Omental fat pad (tissue), 4 donors: ENCODE measurements around the gene KDM2A. TPM values are rescaled to one million over a fixed set of nuclear protein-coding genes. Genes with fewer than 3 reads are reported as not detected.

ENCODE experiments used
- ATAC-seq: fragments of 150-250 bp; one replicate; pipeline ENCODE4 v1.9.1; 2016; ENCODE audit warnings: mild to moderate bottlenecking, moderate library complexity; ENCODE audit not compliant: low FRiP score
- DNase-seq: peaks from one replicate; pipeline ENCODE4 v3.0.0-alpha.2; 2019; ENCODE audit warnings: low spot score
- total RNA-seq, 4 donors: library from RNA; depleted of rRNA; stranded (reverse); fragments of >200 nt; gene quantifications; one replicate each; pipeline ENCODE4 v1.1.0, GENCODE V29; 2016
- TF ChIP-seq, protein P1 (sequence below), 3 donors: fragments of 450-650 bp; IDR thresholded peaks; one replicate each; pipeline ENCODE4 v1.5.1; 2016 to 2017; ENCODE audit warnings: antibody characterized with exemption in 3 of 3, mild to moderate bottlenecking in 3 of 3, moderate library complexity in 2 of 3

The KDM2A gene
- total RNA-seq, 4 donors from 2014 or later: 47.4 to 83.6 (median 56.6) TPM

DNA sequence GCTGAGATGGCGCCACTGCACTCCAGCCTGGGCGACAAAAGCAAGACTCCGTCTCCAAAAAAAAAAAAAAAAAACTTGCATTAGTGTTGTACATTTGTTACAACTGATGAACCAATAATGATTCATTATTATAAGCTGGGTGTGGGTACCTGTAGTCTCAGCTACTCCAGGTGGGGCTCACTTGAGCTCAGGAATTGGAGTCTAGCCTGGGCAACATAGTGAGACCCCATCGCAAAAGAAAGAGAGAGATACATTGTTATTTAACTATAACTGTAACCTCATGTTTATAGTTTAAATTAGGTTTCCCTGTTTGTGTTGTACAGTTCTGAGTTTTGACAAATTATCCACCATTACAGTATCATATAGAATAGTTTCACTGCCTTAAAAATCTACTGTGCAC is 38.6 kb downstream of the KDM2A start:
- ATAC-seq (no peak), DNase-seq (no peak)
- TF ChIP-seq, protein P1, sequence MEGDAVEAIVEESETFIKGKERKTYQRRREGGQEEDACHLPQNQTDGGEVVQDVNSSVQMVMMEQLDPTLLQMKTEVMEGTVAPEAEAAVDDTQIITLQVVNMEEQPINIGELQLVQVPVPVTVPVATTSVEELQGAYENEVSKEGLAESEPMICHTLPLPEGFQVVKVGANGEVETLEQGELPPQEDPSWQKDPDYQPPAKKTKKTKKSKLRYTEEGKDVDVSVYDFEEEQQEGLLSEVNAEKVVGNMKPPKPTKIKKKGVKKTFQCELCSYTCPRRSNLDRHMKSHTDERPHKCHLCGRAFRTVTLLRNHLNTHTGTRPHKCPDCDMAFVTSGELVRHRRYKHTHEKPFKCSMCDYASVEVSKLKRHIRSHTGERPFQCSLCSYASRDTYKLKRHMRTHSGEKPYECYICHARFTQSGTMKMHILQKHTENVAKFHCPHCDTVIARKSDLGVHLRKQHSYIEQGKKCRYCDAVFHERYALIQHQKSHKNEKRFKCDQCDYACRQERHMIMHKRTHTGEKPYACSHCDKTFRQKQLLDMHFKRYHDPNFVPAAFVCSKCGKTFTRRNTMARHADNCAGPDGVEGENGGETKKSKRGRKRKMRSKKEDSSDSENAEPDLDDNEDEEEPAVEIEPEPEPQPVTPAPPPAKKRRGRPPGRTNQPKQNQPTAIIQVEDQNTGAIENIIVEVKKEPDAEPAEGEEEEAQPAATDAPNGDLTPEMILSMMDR (IDR thresholded peaks at IDR 0.05): no peak

DNA sequence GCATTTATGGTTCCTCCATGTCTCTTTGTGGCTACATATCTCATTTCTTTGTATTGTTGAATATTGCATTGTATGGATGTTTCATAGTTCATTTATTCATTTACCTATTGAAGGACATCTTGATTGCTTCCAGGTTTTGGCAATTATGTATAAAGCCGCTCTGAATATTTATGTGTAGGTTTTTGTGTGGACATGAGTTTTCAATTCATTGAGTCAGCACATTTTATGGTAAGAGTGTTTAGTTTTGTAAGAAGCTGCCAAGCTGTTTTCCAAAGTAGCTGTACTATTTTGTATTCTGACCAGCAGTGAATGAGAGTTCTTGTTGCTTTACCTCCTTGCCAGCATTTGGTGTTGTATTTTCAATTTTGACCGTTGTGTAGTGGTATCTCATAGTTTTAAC is 39.2 kb downstream of the KDM2A start:
- ATAC-seq: no peak
- TF ChIP-seq, protein P1 (IDR thresholded peaks at IDR 0.05): no peak
- DNase-seq: no peak

DNA sequence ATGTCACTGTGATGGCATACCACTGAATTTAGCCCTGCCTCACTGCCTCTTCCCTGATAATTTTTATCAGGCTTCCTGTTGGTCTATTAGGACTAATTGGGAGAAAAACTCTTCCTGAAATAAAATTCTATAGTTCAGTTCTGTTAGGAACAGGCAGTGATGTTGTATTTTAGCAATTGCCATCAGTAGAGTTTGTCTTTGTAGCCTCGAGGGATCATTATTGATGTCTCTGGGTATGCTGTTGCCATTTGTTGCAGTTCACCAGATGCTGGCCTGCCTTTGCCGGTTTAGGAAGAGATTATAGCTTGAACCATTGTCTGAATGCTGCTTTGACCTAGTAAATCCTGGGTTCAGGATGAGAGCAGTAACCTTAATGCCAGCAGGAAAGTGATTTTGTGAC is 41.0 kb downstream of the KDM2A start:
- TF ChIP-seq, protein P1 (IDR thresholded peaks at IDR 0.05): no peak
- ATAC-seq (no peak), DNase-seq (no peak)

DNA sequence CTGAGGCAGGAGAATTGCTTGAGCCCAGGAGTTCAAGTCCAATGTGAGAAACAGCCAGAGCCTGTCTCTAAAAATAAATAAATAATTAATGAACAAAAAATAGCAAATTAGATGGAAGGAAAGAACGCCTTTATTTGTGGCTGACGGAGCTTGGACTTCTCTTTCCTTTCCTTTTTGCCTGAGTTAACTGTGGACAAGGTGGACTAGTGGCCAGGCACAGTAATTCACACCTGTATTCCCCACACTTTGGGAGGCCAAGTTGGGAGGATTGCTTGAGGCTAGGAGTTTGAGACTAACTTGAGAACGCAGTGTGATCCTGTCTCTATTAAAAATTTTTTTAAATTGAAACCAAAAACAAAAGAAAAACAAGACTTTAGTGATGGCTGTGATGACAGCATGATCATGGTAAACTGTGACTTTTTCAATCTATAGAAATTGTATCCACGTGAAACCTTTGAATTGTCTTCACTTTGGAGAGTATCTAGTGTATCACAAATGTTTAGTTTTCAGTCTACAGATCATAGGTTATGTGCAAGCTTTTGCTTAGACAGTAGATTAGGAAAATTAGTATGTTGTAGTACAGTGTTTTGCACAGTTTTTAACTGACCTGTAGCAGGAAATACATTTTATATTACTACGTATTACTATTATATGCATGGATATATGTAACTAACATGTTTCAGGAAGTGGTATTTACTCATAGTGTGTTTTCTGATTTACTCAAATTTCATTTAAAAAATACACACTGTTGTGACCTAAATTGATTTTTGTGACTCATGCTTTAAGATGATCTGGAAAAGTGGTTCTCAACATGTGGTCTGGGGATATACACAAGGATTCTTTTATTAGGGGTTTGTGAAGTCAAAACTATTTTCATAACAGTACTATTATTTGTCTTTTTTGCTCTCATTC is 42.1 kb downstream of the KDM2A start:
- DNase-seq (no peak), ATAC-seq (no peak)
- TF ChIP-seq, protein P1 (IDR thresholded peaks at IDR 0.05): no peak

DNA sequence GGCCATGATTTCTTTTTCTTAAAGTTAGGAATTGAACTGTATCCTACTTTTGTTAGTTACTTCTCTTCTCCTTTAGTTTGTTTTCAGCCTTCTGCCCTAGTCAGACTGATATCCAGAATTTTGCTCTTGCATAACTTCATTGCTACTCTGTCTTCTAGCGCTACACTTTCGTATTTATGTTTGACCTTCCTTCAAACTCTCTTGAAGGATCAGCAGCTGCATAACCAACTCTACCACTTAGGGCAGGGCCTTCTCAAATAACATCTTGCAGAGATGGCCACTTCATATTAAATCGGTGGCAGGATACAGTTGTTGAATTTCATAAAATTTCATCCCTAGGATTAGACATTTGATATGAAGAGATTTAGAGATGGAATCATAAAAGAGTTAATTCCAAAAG is 43.9 kb downstream of the KDM2A start:
- DNase-seq: no peak
- ATAC-seq: no peak
- TF ChIP-seq, protein P1 (IDR thresholded peaks at IDR 0.05): no peak

DNA sequence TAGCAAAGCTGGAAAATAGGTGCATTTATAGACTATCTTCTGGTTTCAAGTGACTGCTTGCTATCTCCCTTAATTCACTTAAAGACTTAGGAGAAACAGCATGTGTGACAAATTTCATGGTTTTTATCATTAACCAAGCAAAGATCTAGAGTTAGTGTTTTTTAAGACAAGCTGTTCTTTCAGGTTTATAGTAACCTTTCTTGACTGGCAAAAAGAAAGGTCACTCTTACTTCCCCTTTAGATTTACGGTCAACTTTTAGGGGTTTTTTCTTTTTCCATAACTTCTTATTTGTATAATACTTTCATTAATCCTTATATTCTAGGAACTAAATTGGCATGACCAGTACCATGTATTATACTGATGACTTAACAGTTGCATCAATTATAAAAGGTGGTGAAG is 46.6 kb downstream of the KDM2A start:
- TF ChIP-seq, protein P1 (IDR thresholded peaks at IDR 0.05): no peak
- no peak for DNase-seq
- ATAC-seq: no peak

DNA sequence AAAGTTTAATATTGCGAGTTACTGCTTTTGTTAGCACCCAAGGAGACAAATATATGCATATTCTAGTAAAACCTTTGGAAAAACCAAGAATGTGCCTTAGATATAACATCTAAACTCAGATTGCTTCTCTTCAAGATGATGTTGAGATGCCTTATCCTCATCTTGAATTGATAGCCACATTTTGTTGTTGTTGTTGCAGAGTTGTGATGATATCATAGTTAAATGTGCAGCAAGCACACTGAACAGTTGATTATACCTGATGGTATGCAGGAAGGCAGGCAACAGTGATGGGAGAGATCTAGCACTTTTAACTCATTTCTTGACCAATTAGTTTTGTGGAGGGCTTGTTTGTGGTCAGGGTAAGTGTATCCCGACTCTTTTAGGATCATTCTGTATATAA is 48.0 kb downstream of the KDM2A start:
- no peak for DNase-seq
- ATAC-seq: no peak
- TF ChIP-seq, protein P1 (IDR thresholded peaks at IDR 0.05): no peak
